Measurements from ENCODE around the gene YJU2. TPM values are rescaled to one million over a fixed set of nuclear protein-coding genes. Genes with fewer than 3 reads are reported as not detected.
A peak's percentile ranks its signal among the peaks of the same experiment; 100 is the strongest.

YJU2 gene
- total RNA-seq, 4 donors from 2014 or later: 9.6 to 24.3 (median 17.1) TPM

DNA sequence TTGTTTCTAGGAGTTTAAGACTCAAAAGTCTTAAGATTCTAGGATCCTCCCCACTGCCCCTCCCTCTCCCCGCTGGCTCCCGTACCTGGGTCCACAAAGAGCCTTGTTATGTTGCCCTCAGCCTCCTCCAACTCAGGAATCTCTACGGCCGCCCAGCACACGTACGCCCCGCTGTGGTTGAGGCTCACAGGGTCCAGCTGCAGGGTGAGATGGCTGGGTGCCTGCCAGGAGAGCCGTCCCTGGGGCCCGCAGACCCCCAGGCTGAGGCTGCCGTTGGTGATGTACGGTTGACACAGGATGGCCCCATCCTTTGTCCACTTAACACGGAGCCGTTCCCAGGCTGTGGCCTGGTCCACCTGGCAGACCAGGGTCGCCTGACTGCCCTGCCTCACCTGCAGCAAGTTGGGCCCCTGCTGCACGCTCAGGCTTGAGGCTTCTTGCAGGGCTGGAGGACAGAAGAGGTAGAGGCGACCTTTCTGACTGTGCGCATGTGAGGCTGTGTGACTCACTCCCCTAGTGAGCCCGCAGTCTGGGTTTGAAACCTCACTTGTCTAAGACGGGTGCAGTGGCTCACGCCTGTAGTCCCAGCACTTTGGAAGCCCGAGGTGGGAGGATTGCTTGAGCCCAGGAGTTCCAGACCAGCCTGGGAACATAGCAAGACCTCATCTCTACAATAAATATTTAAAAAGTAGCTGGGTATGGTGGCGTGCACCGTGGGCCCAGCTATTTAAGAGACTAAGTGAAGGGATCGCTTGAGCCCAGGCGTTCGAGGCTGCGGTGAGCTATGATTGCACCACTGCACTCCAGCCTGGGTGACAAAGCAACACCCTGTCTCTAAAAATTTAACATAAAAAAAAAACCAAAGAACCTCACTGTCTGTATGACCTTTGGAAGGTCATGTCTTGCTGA lies 51.3 kb downstream of the YJU2 start:
- DNase-seq: no peak
- 81 to 85% methylated on average over 8 to 23 of the region's 27 CpGs for WGBS, 2 donors (ENCODE audit: low coverage in 1 of 2)
- Histone ChIP-seq H3K9me3 (no peaks in the 10 kb centered on the region), H3K36me3 (no peaks in the 10 kb centered on the region), H3K4me1 (no peaks in the 10 kb centered on the region), H3K27ac (no peak overlapping the region), H3K4me3 (no peak overlapping the region), H3K27me3 (no peaks in the 10 kb centered on the region)
- intact Hi-C loops (cut with DNase I; ENCODE audit: low total_unique reads) (no loop called here), in situ Hi-C loops (cut with MboI; ENCODE audit: low pct_ligation_motif_present in 1 of 4, low pct_unique_long_range_greater_than_20kb in 1 of 4, low sequenced_read_pairs in 3 of 4) (no loop called here)
- TF ChIP-seq POLR2A (IDR thresholded peaks at IDR 0.05) (no peak), POLR2AphosphoS5 (IDR thresholded peaks at IDR 0.05) (no peak), EP300 (IDR thresholded peaks at IDR 0.05; ENCODE audit: low read depth) (no peak)
- TF ChIP-seq, protein P1, sequence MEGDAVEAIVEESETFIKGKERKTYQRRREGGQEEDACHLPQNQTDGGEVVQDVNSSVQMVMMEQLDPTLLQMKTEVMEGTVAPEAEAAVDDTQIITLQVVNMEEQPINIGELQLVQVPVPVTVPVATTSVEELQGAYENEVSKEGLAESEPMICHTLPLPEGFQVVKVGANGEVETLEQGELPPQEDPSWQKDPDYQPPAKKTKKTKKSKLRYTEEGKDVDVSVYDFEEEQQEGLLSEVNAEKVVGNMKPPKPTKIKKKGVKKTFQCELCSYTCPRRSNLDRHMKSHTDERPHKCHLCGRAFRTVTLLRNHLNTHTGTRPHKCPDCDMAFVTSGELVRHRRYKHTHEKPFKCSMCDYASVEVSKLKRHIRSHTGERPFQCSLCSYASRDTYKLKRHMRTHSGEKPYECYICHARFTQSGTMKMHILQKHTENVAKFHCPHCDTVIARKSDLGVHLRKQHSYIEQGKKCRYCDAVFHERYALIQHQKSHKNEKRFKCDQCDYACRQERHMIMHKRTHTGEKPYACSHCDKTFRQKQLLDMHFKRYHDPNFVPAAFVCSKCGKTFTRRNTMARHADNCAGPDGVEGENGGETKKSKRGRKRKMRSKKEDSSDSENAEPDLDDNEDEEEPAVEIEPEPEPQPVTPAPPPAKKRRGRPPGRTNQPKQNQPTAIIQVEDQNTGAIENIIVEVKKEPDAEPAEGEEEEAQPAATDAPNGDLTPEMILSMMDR (IDR thresholded peaks at IDR 0.05): no peak

DNA sequence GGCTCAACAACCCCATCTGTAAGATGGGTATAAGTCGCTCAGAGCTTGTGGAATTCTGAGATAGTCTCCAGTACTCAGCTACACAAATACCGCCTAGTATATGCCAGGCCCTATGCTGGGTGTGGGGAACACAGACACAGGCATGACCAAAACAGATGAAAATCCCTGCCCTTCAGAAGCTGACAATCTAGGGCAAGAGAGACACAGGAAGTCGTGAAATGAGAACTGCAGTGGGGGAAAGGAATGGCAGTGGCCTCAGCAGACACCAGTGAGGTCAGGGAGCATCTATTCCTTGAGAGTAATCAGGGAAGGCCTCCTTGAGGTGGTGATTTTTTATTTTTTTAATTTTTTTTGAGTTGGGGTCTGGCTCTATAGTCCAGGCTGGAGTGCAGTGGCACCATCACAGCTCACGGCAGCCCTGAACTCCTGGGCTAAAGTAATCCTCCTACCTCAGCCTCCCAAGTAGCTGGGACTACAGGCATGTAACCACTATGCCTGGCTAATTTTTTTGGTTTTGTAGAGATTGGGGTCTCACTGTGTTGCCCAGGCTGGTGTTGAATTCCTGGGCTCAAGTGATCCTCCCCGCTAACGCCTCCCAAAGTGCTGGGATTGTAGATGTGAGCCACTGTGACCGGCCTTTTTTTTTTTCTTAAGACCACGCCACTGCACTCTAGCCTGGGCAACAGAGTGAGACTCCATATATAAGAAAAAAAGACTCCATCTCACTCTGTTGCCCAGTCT lies 52.1 kb downstream of the YJU2 start:
- Histone ChIP-seq H3K27ac (no peak overlapping the region), H3K4me1 (no peaks in the 10 kb centered on the region), H3K27me3 (no peaks in the 10 kb centered on the region), H3K36me3 (no peaks in the 10 kb centered on the region), H3K9me3 (no peaks in the 10 kb centered on the region), H3K4me3 (no peak overlapping the region)
- in situ Hi-C loops (cut with MboI; ENCODE audit: low pct_ligation_motif_present in 1 of 4, low pct_unique_long_range_greater_than_20kb in 1 of 4, low sequenced_read_pairs in 3 of 4): no loop called here
- no peak for DNase-seq
- WGBS, 2 donors (ENCODE audit: low coverage in 1 of 2): 80 to 90% methylated on average over 3 to 7 of the region's 8 CpGs
- TF ChIP-seq, protein P1 (IDR thresholded peaks at IDR 0.05): no peak
- TF ChIP-seq POLR2A (IDR thresholded peaks at IDR 0.05): no peak
- TF ChIP-seq EP300 (IDR thresholded peaks at IDR 0.05; ENCODE audit: low read depth): no peak
- TF ChIP-seq POLR2AphosphoS5 (IDR thresholded peaks at IDR 0.05): no peak
- intact Hi-C loops (cut with DNase I; ENCODE audit: low total_unique reads): no loop called here

DNA sequence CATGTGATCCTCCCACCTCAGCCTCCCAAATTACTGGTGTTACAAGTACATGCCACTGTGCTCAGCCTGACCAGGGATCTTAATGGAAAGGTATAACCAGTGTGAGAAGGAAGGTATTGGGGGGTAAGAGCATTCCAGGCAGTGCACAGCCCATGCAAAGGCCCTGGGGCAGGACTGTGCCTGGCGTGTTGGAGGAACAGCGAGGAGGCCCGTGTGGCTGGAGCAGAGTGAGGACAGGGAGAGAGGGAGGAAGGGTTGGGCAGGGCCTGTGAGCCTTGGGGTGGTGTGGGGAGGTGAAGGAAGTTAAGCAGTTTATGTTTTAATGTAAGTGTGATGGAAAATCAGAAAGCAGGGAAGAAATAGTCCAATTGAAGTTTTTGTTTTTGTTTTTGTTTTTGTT lies 53.7 kb downstream of the YJU2 start:
- 84% methylated on average over 3 of the region's 3 CpGs; no CpG with 5 or more reads in 1 of the 2 donors for WGBS, 2 donors (ENCODE audit: low coverage in 1 of 2)
- Histone ChIP-seq H3K27me3 (peaks cover 14% of the 10 kb centered on the region), H3K4me1 (peaks cover 0 to 6% (median 0%) of the 10 kb centered on the region in 4 donors), H3K9me3 (no peaks in the 10 kb centered on the region), H3K4me3 (no peak overlapping the region), H3K36me3 (no peaks in the 10 kb centered on the region), H3K27ac (no peak overlapping the region)
- no peak for DNase-seq
- TF ChIP-seq, protein P1 (IDR thresholded peaks at IDR 0.05): no peak
- TF ChIP-seq POLR2A (IDR thresholded peaks at IDR 0.05): no peak
- no peak for TF ChIP-seq POLR2AphosphoS5 (IDR thresholded peaks at IDR 0.05)
- no peak for TF ChIP-seq EP300 (IDR thresholded peaks at IDR 0.05; ENCODE audit: low read depth)
- in situ Hi-C loops (cut with MboI; ENCODE audit: low pct_ligation_motif_present in 1 of 4, low pct_unique_long_range_greater_than_20kb in 1 of 4, low sequenced_read_pairs in 3 of 4): no loop called here
- intact Hi-C loops (cut with DNase I; ENCODE audit: low total_unique reads): no loop called here

DNA sequence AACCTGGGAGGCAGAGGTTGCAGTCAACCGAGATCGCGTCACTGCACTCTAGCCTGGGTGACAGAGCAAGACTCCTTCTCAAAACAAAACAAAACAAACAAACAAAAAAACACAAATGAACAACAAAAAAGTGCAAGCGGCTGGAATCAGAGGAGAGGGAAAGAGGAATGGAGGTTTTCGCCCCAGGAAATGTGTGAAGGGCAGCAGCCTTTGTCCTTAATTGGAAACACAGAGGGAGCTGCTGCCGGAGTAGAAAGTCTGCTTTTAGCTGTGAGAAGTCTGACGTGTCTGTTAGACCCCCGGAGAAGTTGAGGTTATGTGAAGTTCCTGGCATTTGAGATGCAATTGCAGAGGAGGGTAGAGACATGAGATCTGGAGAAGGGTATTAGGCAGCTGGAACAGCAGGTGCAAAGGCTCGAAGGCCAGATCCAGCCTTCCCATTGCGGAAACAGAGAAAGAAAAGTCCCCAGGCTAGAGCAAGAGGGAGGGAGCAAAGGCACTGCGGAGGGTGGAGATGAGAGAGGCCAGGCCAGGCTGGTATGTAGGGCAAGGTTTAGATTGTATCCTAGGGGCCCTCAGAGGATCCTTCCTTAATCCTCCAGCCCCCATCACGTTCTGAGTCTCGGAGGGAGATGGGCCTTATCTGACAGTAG lies 54.8 kb downstream of the YJU2 start:
- DNase-seq: no peak
- intact Hi-C loops (cut with DNase I; ENCODE audit: low total_unique reads): no loop called here
- no peaks in the 10 kb centered on the region for H3K9me3 ChIP-seq
- H3K4me3 ChIP-seq: no peak overlapping the region
- peak overlapping the region in 3 of 4 donors; percentile 1 to 41 (median 6) for H3K27ac ChIP-seq
- no peaks in the 10 kb centered on the region for H3K36me3 ChIP-seq
- H3K4me1 ChIP-seq: peaks cover 0 to 6% (median 0%) of the 10 kb centered on the region in 4 donors
- WGBS, 2 donors (ENCODE audit: low coverage in 1 of 2): 52 to 68% methylated on average over 10 to 13 of the region's 13 CpGs
- TF ChIP-seq, protein P1 (IDR thresholded peaks at IDR 0.05): no peak
- TF ChIP-seq POLR2A (IDR thresholded peaks at IDR 0.05) (no peak), POLR2AphosphoS5 (IDR thresholded peaks at IDR 0.05) (no peak), EP300 (IDR thresholded peaks at IDR 0.05; ENCODE audit: low read depth) (no peak)
- in situ Hi-C loops (cut with MboI; ENCODE audit: low pct_ligation_motif_present in 1 of 4, low pct_unique_long_range_greater_than_20kb in 1 of 4, low sequenced_read_pairs in 3 of 4): no loop called here
- H3K27me3 ChIP-seq: peaks cover 14% of the 10 kb centered on the region

All from transverse colon (tissue), 4 donors.